HUES48 (cell line): ENCODE data around the gene EGFL6.

Experiments
- H3K27ac ChIP-seq: one replicate; pipeline ENCODE4 v1.7.0; 2013; ENCODE audit warnings: low read depth, low read length, inconsistent platforms
- H3K27me3 ChIP-seq: 2 replicates; pipeline ENCODE4 v1.6.1; 2013; ENCODE audit warnings: mild to moderate bottlenecking, low read length; ENCODE audit not compliant: control insufficient read depth, insufficient read depth
- H3K36me3 ChIP-seq: 2 replicates; pipeline ENCODE4 v1.6.1; 2013; ENCODE audit warnings: low read length; ENCODE audit not compliant: control insufficient read depth, insufficient read depth
- H3K4me1 ChIP-seq: 2 replicates; pipeline ENCODE4 v1.6.1; 2013; ENCODE audit warnings: mild to moderate bottlenecking, low read length; ENCODE audit not compliant: control insufficient read depth, insufficient read depth
- H3K4me3 ChIP-seq: 2 replicates; pipeline ENCODE4 v1.5.1; 2013; ENCODE audit warnings: mild to moderate bottlenecking, low read depth, low read length
- H3K9ac ChIP-seq: 2 replicates; pipeline ENCODE4 v1.6.1; 2013; ENCODE audit warnings: mild to moderate bottlenecking, low read depth, low read length, moderate library complexity
- H3K9me3 ChIP-seq: 2 replicates; pipeline ENCODE4 v1.6.1; 2013; ENCODE audit warnings: low read length; ENCODE audit not compliant: control insufficient read depth, insufficient read depth

Gene EGFL6

GRCh38 chrX:13590207-13590606 is 20.8 kb downstream of the EGFL6 start:
- Histone ChIP-seq H3K36me3 (no peaks in the 10 kb centered on the region), H3K27ac (no peak overlapping the region), H3K4me3 (no peak overlapping the region), H3K9ac (no peak overlapping the region), H3K4me1 (peaks cover 15% of the 10 kb centered on the region), H3K9me3 (no peaks in the 10 kb centered on the region), H3K27me3 (0 out of 2 replicates have a peak, but pooled peaks cover 3% of the 10 kb centered on the region)

- Histone ChIP-seq H3K27ac (no peak overlapping the region), H3K36me3 (no peaks in the 10 kb centered on the region), H3K4me1 (peaks cover 15% of the 10 kb centered on the region), H3K4me3 (no peak overlapping the region), H3K9ac (no peak overlapping the region), H3K9me3 (no peaks in the 10 kb centered on the region), H3K27me3 (0 out of 2 replicates have a peak, but pooled peaks cover 3% of the 10 kb centered on the region)
Measured at GRCh38 chrX:13590914-13591313, 21.5 kb downstream of the EGFL6 start.

- H3K9me3 ChIP-seq, result no peaks in the 10 kb centered on the region
- H3K4me3 ChIP-seq, result no peak overlapping the region
- no peak overlapping the region for H3K27ac ChIP-seq
- no peaks in the 10 kb centered on the region for H3K4me1 ChIP-seq
- H3K27me3 ChIP-seq, result no peaks in the 10 kb centered on the region
- H3K9ac ChIP-seq, result no peak overlapping the region
- no peaks in the 10 kb centered on the region for H3K36me3 ChIP-seq
Measured at GRCh38 chrX:13597874-13598273, 28.5 kb downstream of the EGFL6 start.

- no peak overlapping the region for H3K4me3 ChIP-seq
- H3K27me3 ChIP-seq, result peaks cover 3% of the 10 kb centered on the region; the same call in 1 of the 2 replicates
- no peaks in the 10 kb centered on the region for H3K4me1 ChIP-seq
- no peaks in the 10 kb centered on the region for H3K9me3 ChIP-seq
- no peaks in the 10 kb centered on the region for H3K36me3 ChIP-seq
- no peak overlapping the region for H3K9ac ChIP-seq
- H3K27ac ChIP-seq, result no peak overlapping the region
Measured at GRCh38 chrX:13598877-13599276, 29.5 kb downstream of the EGFL6 start.

GRCh38 chrX:13599491-13599890 is 30.1 kb downstream of the EGFL6 start:
- Histone ChIP-seq H3K27me3 (peaks cover 3% of the 10 kb centered on the region; the same call in 1 of the 2 replicates), H3K4me1 (no peaks in the 10 kb centered on the region), H3K4me3 (no peak overlapping the region), H3K36me3 (no peaks in the 10 kb centered on the region), H3K27ac (no peak overlapping the region), H3K9ac (no peak overlapping the region), H3K9me3 (no peaks in the 10 kb centered on the region)

GRCh38 chrX:13605611-13606010 is 36.2 kb downstream of the EGFL6 start:
- Histone ChIP-seq H3K36me3 (no peaks in the 10 kb centered on the region), H3K4me3 (no peak overlapping the region), H3K9ac (no peak overlapping the region), H3K27me3 (peaks cover 3% of the 10 kb centered on the region; the same call in 1 of the 2 replicates), H3K9me3 (no peaks in the 10 kb centered on the region), H3K4me1 (peaks cover 10% of the 10 kb centered on the region), H3K27ac (no peak overlapping the region)

- H3K27ac ChIP-seq, result no peak overlapping the region
- H3K36me3 ChIP-seq, result no peaks in the 10 kb centered on the region
- no peaks in the 10 kb centered on the region; the same call in 1 of the 2 replicates for H3K9me3 ChIP-seq
- peaks cover 10% of the 10 kb centered on the region for H3K4me1 ChIP-seq
- no peak overlapping the region for H3K4me3 ChIP-seq
- H3K27me3 ChIP-seq, result peaks cover 3% of the 10 kb centered on the region; the same call in 1 of the 2 replicates
- no peak overlapping the region for H3K9ac ChIP-seq
Measured at GRCh38 chrX:13607331-13607995, 38.1 kb downstream of the EGFL6 start.

GRCh38 chrX:13607996-13608365 is 38.6 kb downstream of the EGFL6 start:
- Histone ChIP-seq H3K27ac (no peak overlapping the region), H3K9ac (no peak overlapping the region), H3K9me3 (no peaks in the 10 kb centered on the region; the same call in 1 of the 2 replicates), H3K4me3 (no peak overlapping the region), H3K4me1 (peaks cover 10% of the 10 kb centered on the region), H3K27me3 (peaks cover 3% of the 10 kb centered on the region; the same call in 1 of the 2 replicates), H3K36me3 (no peaks in the 10 kb centered on the region)

- Histone ChIP-seq H3K36me3 (no peaks in the 10 kb centered on the region), H3K27me3 (peaks cover 12% of the 10 kb centered on the region; the same call in 1 of the 2 replicates)
Measured at GRCh38 chrX:13614154-13614553, 44.8 kb downstream of the EGFL6 start.

GRCh38 chrX:13620207-13620606 is 50.8 kb downstream of the EGFL6 start:
- peaks cover 17% of the 10 kb centered on the region; the same call in 1 of the 2 replicates for H3K27me3 ChIP-seq
- H3K4me1 ChIP-seq, result peaks cover 15% of the 10 kb centered on the region
- no peak overlapping the region for H3K9ac ChIP-seq
- peak overlapping the region; percentile 10; the same call in 1 of the 2 replicates for H3K4me3 ChIP-seq
- peaks cover 4% of the 10 kb centered on the region; the same call in 1 of the 2 replicates for H3K9me3 ChIP-seq
- H3K27ac ChIP-seq, result peak overlapping the region; percentile 59
- H3K36me3 ChIP-seq, result no peaks in the 10 kb centered on the region

More at GRCh38 chrX:13614154-13614553, 44.8 kb downstream of the EGFL6 start:
- Histone ChIP-seq H3K4me1 (no peaks in the 10 kb centered on the region), H3K27ac (no peak overlapping the region), H3K9ac (no peak overlapping the region), H3K4me3 (no peak overlapping the region), H3K9me3 (no peaks in the 10 kb centered on the region; the same call in 1 of the 2 replicates)

- Histone ChIP-seq H3K9ac (no peak overlapping the region), H3K36me3 (no peaks in the 10 kb centered on the region), H3K9me3 (peaks cover 4% of the 10 kb centered on the region; the same call in 1 of the 2 replicates), H3K4me1 (peaks cover 15% of the 10 kb centered on the region), H3K27me3 (peaks cover 16% of the 10 kb centered on the region; the same call in 1 of the 2 replicates), H3K27ac (no peak overlapping the region), H3K4me3 (no peak overlapping the region)
Measured at GRCh38 chrX:13622401-13622964, 53.1 kb downstream of the EGFL6 start.
